Glutamatergic neuron (in vitro differentiated cells): Measurements from ENCODE around the gene QPCT. TPM values are rescaled to one million over a fixed set of nuclear protein-coding genes. Genes with fewer than 3 reads are reported as not detected.

Source experiments
- DNase-seq: peaks from one replicate; pipeline ENCODE4 v3.0.0; 2022
- H3K27ac Mint-ChIP-seq: one replicate; pipeline ENCODE4 v1.8.0; 2020; ENCODE audit warnings: mild to moderate bottlenecking, mixed read lengths, inconsistent platforms; ENCODE audit not compliant: unreplicated experiment
- H3K27me3 Mint-ChIP-seq: one replicate; pipeline ENCODE4 v1.8.0; 2020; ENCODE audit warnings: mild to moderate bottlenecking, moderate library complexity, mixed read lengths, inconsistent platforms; ENCODE audit not compliant: unreplicated experiment
- H3K36me3 Mint-ChIP-seq: one replicate; pipeline ENCODE4 v1.8.0; 2020; ENCODE audit warnings: mild to moderate bottlenecking, mixed read lengths, inconsistent platforms; ENCODE audit not compliant: unreplicated experiment
- H3K4me1 Mint-ChIP-seq: one replicate; pipeline ENCODE4 v1.8.0; 2020; ENCODE audit warnings: mild to moderate bottlenecking, low read depth, mixed read lengths, inconsistent platforms; ENCODE audit not compliant: unreplicated experiment
- H3K4me3 Mint-ChIP-seq: one replicate; pipeline ENCODE4 v1.8.0; 2020; ENCODE audit warnings: mild to moderate bottlenecking, mixed read lengths, inconsistent platforms; ENCODE audit not compliant: unreplicated experiment
- H3K9me3 Mint-ChIP-seq: one replicate; pipeline ENCODE4 v1.8.0; 2020; ENCODE audit warnings: mild to moderate bottlenecking, moderate library complexity, mixed read lengths, inconsistent platforms; ENCODE audit not compliant: unreplicated experiment
- CTCF ChIP-seq: fragments of 200-600 bp; sonication (generic); IDR thresholded peaks from one replicate; pipeline ENCODE4 v1.5.0; 2021; ENCODE audit not compliant: partially characterized antibody, unreplicated experiment
- total RNA-seq: library from RNA; stranded (reverse); fragmentation: NEBNext Ultra II Directional; extraction: Animal tissue kit (Norgen Biotek cat#: 25700); gene quantifications from one replicate; pipeline ENCODE4 v1.2.1, GENCODE V29; 2021; ENCODE audit not compliant: unreplicated experiment

Gene QPCT
- total RNA-seq, 1 donor from 2014 or later = 7.4 TPM

GRCh38 chr2:37422816-37423215, 78.4 kb downstream of the QPCT start:
- H3K36me3 Mint-ChIP-seq = no peaks in the 10 kb centered on the region
- H3K9me3 Mint-ChIP-seq = no peaks in the 10 kb centered on the region
- no peak overlapping the region for H3K27ac Mint-ChIP-seq
- H3K27me3 Mint-ChIP-seq = peaks cover 2% of the 10 kb centered on the region
- no peak for TF ChIP-seq CTCF
- no peaks in the 10 kb centered on the region for H3K4me1 Mint-ChIP-seq
- no peak for DNase-seq
- no peak overlapping the region for H3K4me3 Mint-ChIP-seq

Other genes starting within 250 kb of the QPCT start
- gene EIF2AK2, start 187.7 kb upstream of the QPCT start, total RNA-seq = 8.7 TPM
- gene SULT6B1, start 156.0 kb upstream of the QPCT start, total RNA-seq = not detected
- gene CEBPZOS, start 148.1 kb upstream of the QPCT start, total RNA-seq = 39.9 TPM
- 41.1 TPM for gene CEBPZ, start 113.0 kb upstream of the QPCT start, total RNA-seq
- gene NDUFAF7, start 113.0 kb upstream of the QPCT start, total RNA-seq = 25.1 TPM
- 47.9 TPM for gene PRKD3, start 19.8 kb upstream of the QPCT start, total RNA-seq